Muscle of back (tissue), 11 donors: Measurements from ENCODE around the gene TMEM247. TPM values are rescaled to one million over a fixed set of nuclear protein-coding genes. Genes with fewer than 3 reads are reported as not detected.
A peak's percentile ranks its signal among the peaks of the same experiment; 100 is the strongest.
"Not testable (repeated sequence)": the region's sequence is repeated elsewhere in the genome, so short reads cannot be mapped to it uniquely, and the experiment has no call there.

Experiments used
- DNase-seq, 3 donors: peaks; one replicate each; pipeline versions ENCODE4 v3.0.0 to v3.0.0-alpha.2; 2013
- polyA plus RNA-seq, 10 donors: library from polyadenylated mRNA; unstranded; fragments of 120-200 nt; gene quantifications; one replicate each; pipeline ENCODE4 v1.2.1, GENCODE V29; 2013; ENCODE audit not compliant: insufficient read length in 10 of 10

Gene TMEM247
- polyA plus RNA-seq, 10 donors = not detected

- no peak for DNase-seq
Measured at GRCh38 chr2:46458763-46459500, 20.4 kb upstream of the TMEM247 start.

GRCh38 chr2:46459694-46460093 lies 19.7 kb upstream of the TMEM247 start:
- DNase-seq = no peak

GRCh38 chr2:46460241-46460921 lies 19.0 kb upstream of the TMEM247 start:
- DNase-seq = peak in 1 of 3 donors; percentile 67

GRCh38 chr2:46461011-46461674 lies 18.2 kb upstream of the TMEM247 start:
- DNase-seq = peak; percentile 45 to 83 (median 80)

- peak in 1 of 3 donors; percentile 36 for DNase-seq
Measured at GRCh38 chr2:46461709-46462171, 17.6 kb upstream of the TMEM247 start.

- no peak for DNase-seq
Measured at GRCh38 chr2:46462936-46463335, 16.4 kb upstream of the TMEM247 start.

- no peak for DNase-seq
Measured at GRCh38 chr2:46469116-46469515, 10.2 kb upstream of the TMEM247 start.

- no peak for DNase-seq
Measured at GRCh38 chr2:46469700-46470099, 9.7 kb upstream of the TMEM247 start.

- no peak for DNase-seq
Measured at GRCh38 chr2:46470114-46470628, 9.2 kb upstream of the TMEM247 start.

- no peak for DNase-seq
Measured at GRCh38 chr2:46471019-46471583, 8.3 kb upstream of the TMEM247 start.

- no peak for DNase-seq
Measured at GRCh38 chr2:46471697-46472096, 7.7 kb upstream of the TMEM247 start.

- DNase-seq = not testable (repeated sequence)
Measured at GRCh38 chr2:46472165-46472564, 7.2 kb upstream of the TMEM247 start.

- DNase-seq = not testable (repeated sequence)
Measured at GRCh38 chr2:46477462-46477861, 1.9 kb upstream of the TMEM247 start.

GRCh38 chr2:46477925-46478324 lies 1.4 kb upstream of the TMEM247 start:
- no peak for DNase-seq

- no peak for DNase-seq
Measured at GRCh38 chr2:46480562-46480961, 1.2 kb downstream of the TMEM247 start.

- DNase-seq = no peak
Measured at GRCh38 chr2:46481198-46482193, 2.1 kb downstream of the TMEM247 start.

- DNase-seq = no peak
Measured at GRCh38 chr2:46482490-46482889, 3.1 kb downstream of the TMEM247 start.

GRCh38 chr2:46485002-46485401 lies 5.6 kb downstream of the TMEM247 start:
- no peak for DNase-seq

- DNase-seq = no peak
Measured at GRCh38 chr2:46486436-46486835, 7.1 kb downstream of the TMEM247 start.

GRCh38 chr2:46487667-46488335 lies 8.4 kb downstream of the TMEM247 start:
- peak in 1 of 3 donors; percentile 45 for DNase-seq
